Endodermal cell (in vitro differentiated cells): ENCODE measurements around the gene EXOSC10. TPM values are rescaled to one million over a fixed set of nuclear protein-coding genes. Genes with fewer than 3 reads are reported as not detected.

Experiments used
- DNase-seq: peaks from one replicate; pipeline ENCODE4 v3.0.0-alpha.2; 2017
- H3K27ac ChIP-seq: 2 replicates; pipeline ENCODE4 v1.5.1; 2013; ENCODE audit warnings: mild to moderate bottlenecking, low read depth, low read length, moderate library complexity
- H3K27me3 ChIP-seq: 2 replicates; pipeline ENCODE4 v1.6.1; 2013; ENCODE audit warnings: mild to moderate bottlenecking, low read length, moderate library complexity; ENCODE audit not compliant: insufficient read depth, control insufficient read depth, poor library complexity, severe bottlenecking
- H3K36me3 ChIP-seq: 2 replicates; pipeline ENCODE4 v1.7.0; 2013; ENCODE audit warnings: mild to moderate bottlenecking, low read length, moderate library complexity; ENCODE audit not compliant: control insufficient read depth, insufficient read depth
- H3K4me1 ChIP-seq: one replicate; pipeline ENCODE4 v1.7.0; 2013; ENCODE audit warnings: low read length; ENCODE audit not compliant: control insufficient read depth, insufficient read depth
- H3K4me3 ChIP-seq: 2 replicates; pipeline ENCODE4 v1.5.1; 2013; ENCODE audit warnings: mild to moderate bottlenecking, low read length, moderate library complexity
- H3K9ac ChIP-seq: 2 replicates; pipeline ENCODE4 v1.6.1; 2013; ENCODE audit warnings: mild to moderate bottlenecking, low read length, moderate library complexity; ENCODE audit not compliant: poor library complexity, severe bottlenecking; ENCODE audit errors: extremely low read depth
- H3K9me3 ChIP-seq: 2 replicates; pipeline ENCODE4 v1.6.1; 2013; ENCODE audit warnings: mild to moderate bottlenecking, low read length, moderate library complexity; ENCODE audit not compliant: control insufficient read depth
- H3K27ac Mint-ChIP-seq: 2 replicates; pipeline ENCODE4 v1.8.0; 2020; ENCODE audit warnings: mixed read lengths
- H3K27me3 Mint-ChIP-seq: 2 replicates; pipeline ENCODE4 v1.8.0; 2021; ENCODE audit warnings: mild to moderate bottlenecking, mixed read lengths; ENCODE audit not compliant: insufficient read depth
- H3K36me3 Mint-ChIP-seq: 2 replicates; pipeline ENCODE4 v1.8.0; 2020; ENCODE audit warnings: low read depth, mixed read lengths
- H3K4me1 Mint-ChIP-seq: 2 replicates; pipeline ENCODE4 v1.8.0; 2020; ENCODE audit warnings: mixed read lengths
- H3K4me3 Mint-ChIP-seq: 2 replicates; pipeline ENCODE4 v1.8.0; 2020; ENCODE audit warnings: mild to moderate bottlenecking, moderate library complexity, mixed read lengths
- H3K9me3 Mint-ChIP-seq: 2 replicates; pipeline ENCODE4 v1.8.0; 2020; ENCODE audit warnings: mild to moderate bottlenecking, mixed read lengths
- CTCF ChIP-seq: fragments of 200-600 bp; sonication (generic); conservative IDR thresholded peaks from 2 replicates; pipeline ENCODE4 v1.5.0; 2021; ENCODE audit warnings: antibody characterized with exemption, mild to moderate bottlenecking
- WGBS, 2 experiments: methylation state at CpG; one replicate each; pipeline versions ENCODE4 v1.1.5 to v1.1.7; 2013; ENCODE audit warnings: missing lambda C conversion rate in 2 of 2, mixed read lengths in 1 of 2; ENCODE audit not compliant: insufficient coverage in 1 of 2, insufficient read length in 1 of 2; 5-methylcytosine and 5-hydroxymethylcytosine counted together
- total RNA-seq, 2 donors: library from RNA; stranded (reverse); fragmentation: NEBNext Ultra II Directional in 1 of 2; extraction: Animal tissue kit (Norgen Biotek cat#: 25700) in 1 of 2; gene quantifications; 2 replicates in 1 of 2; 3 replicates in 1 of 2; pipeline ENCODE4 v1.2.1, GENCODE V29; 2021

EXOSC10 gene
- total RNA-seq, 2 donors from 2014 or later, result 81.4 to 89.7 TPM

GRCh38 chr1:11126569-11126968 is 26.9 kb upstream of the EXOSC10 start:
- no peak for TF ChIP-seq CTCF
- Mint-ChIP-seq H3K27me3 (no peaks in the 10 kb centered on the region), H3K4me3 (no peak overlapping the region), H3K9me3 (no peaks in the 10 kb centered on the region), H3K36me3 (peaks cover 86% of the 10 kb centered on the region), H3K4me1 (no peaks in the 10 kb centered on the region), H3K27ac (no peak overlapping the region)
- no peak overlapping the region for H3K27ac ChIP-seq
- H3K4me3 ChIP-seq, result no peak overlapping the region
- H3K4me1 ChIP-seq, result no peaks in the 10 kb centered on the region
- 94 to 97% methylated on average over 5 of the region's 5 CpGs for WGBS, 2 experiments
- H3K9me3 ChIP-seq, result no peaks in the 10 kb centered on the region
- peaks cover 84% of the 10 kb centered on the region for H3K36me3 ChIP-seq
- no peak for DNase-seq
- no peak overlapping the region for H3K9ac ChIP-seq
- no peaks in the 10 kb centered on the region for H3K27me3 ChIP-seq

GRCh38 chr1:11125931-11126330 is 26.3 kb upstream of the EXOSC10 start:
- H3K4me1 Mint-ChIP-seq, result no peaks in the 10 kb centered on the region
- no peak for TF ChIP-seq CTCF
- no peaks in the 10 kb centered on the region for H3K4me1 ChIP-seq
- no peak overlapping the region for H3K4me3 Mint-ChIP-seq
- H3K27ac Mint-ChIP-seq, result no peak overlapping the region
- no peaks in the 10 kb centered on the region for H3K9me3 Mint-ChIP-seq
- H3K4me3 ChIP-seq, result no peak overlapping the region
- H3K9ac ChIP-seq, result no peak overlapping the region
- H3K36me3 Mint-ChIP-seq, result peaks cover 86% of the 10 kb centered on the region
- WGBS, 2 experiments, result 99 to 100% methylated on average over 1 to 5 of the region's 5 CpGs
- H3K36me3 ChIP-seq, result peaks cover 84% of the 10 kb centered on the region
- DNase-seq, result no peak
- H3K9me3 ChIP-seq, result no peaks in the 10 kb centered on the region
- H3K27ac ChIP-seq, result no peak overlapping the region
- no peaks in the 10 kb centered on the region for H3K27me3 Mint-ChIP-seq
- no peaks in the 10 kb centered on the region for H3K27me3 ChIP-seq

- no peaks in the 10 kb centered on the region for H3K4me1 Mint-ChIP-seq
- H3K36me3 Mint-ChIP-seq, result peaks cover 82% of the 10 kb centered on the region
- H3K9me3 ChIP-seq, result no peaks in the 10 kb centered on the region
- no peaks in the 10 kb centered on the region for H3K27me3 ChIP-seq
- no peak for TF ChIP-seq CTCF
- no peak overlapping the region for H3K4me3 ChIP-seq
- no peak overlapping the region for H3K9ac ChIP-seq
- DNase-seq, result no peak
- H3K27ac ChIP-seq, result no peak overlapping the region
- H3K9me3 Mint-ChIP-seq, result no peaks in the 10 kb centered on the region
- H3K4me3 Mint-ChIP-seq, result no peak overlapping the region
- H3K27ac Mint-ChIP-seq, result no peak overlapping the region
- H3K27me3 Mint-ChIP-seq, result no peaks in the 10 kb centered on the region
- peaks cover 78% of the 10 kb centered on the region for H3K36me3 ChIP-seq
- 92 to 95% methylated on average over 2 to 3 of the region's 3 CpGs for WGBS, 2 experiments
- no peaks in the 10 kb centered on the region for H3K4me1 ChIP-seq
Measured at GRCh38 chr1:11124965-11125364, 25.3 kb upstream of the EXOSC10 start.
